Activated CD4-positive, alpha-beta T cell treated with anti-CD3 and anti-CD28 coated beads, Interleukin-2, amount 50 U/mL, for 4 hours (primary cell): Measurements from ENCODE around the gene FTO.

Experiments used
- DNase-seq, 2 experiments: peaks; one replicate each; pipeline ENCODE4 v3.0.0-alpha.2; 2020

Gene FTO

GRCh38 chr16:54062361-54063278, 358.7 kb downstream of the FTO start:
- DNase-seq = no peak

GRCh38 chr16:54063279-54063773, 359.4 kb downstream of the FTO start:
- no peak for DNase-seq

- DNase-seq = no peak
Measured at GRCh38 chr16:54066451-54067105, 362.6 kb downstream of the FTO start.

- DNase-seq = no peak
Measured at GRCh38 chr16:54067322-54068065, 363.5 kb downstream of the FTO start.

GRCh38 chr16:54068212-54068611, 364.3 kb downstream of the FTO start:
- no peak for DNase-seq

GRCh38 chr16:54069601-54070239, 365.8 kb downstream of the FTO start:
- DNase-seq = no peak

- DNase-seq = no peak
Measured at GRCh38 chr16:54070789-54071343, 366.9 kb downstream of the FTO start.

- DNase-seq = no peak
Measured at GRCh38 chr16:54071514-54071913, 367.6 kb downstream of the FTO start.

GRCh38 chr16:54072237-54072636, 368.3 kb downstream of the FTO start:
- no peak for DNase-seq

GRCh38 chr16:54073356-54073755, 369.4 kb downstream of the FTO start:
- DNase-seq = no peak

- no peak for DNase-seq
Measured at GRCh38 chr16:54075446-54075845, 371.5 kb downstream of the FTO start.

- no peak for DNase-seq
Measured at GRCh38 chr16:54076006-54076504, 372.1 kb downstream of the FTO start.

GRCh38 chr16:54077050-54077821, 373.3 kb downstream of the FTO start:
- no peak for DNase-seq

GRCh38 chr16:54080524-54081008, 376.6 kb downstream of the FTO start:
- DNase-seq = no peak

GRCh38 chr16:54086791-54087190, 382.8 kb downstream of the FTO start:
- DNase-seq = no peak

- no peak for DNase-seq
Measured at GRCh38 chr16:54090602-54091001, 386.6 kb downstream of the FTO start.

GRCh38 chr16:54093281-54093680, 389.3 kb downstream of the FTO start:
- no peak for DNase-seq

GRCh38 chr16:54094641-54095040, 390.7 kb downstream of the FTO start:
- no peak for DNase-seq

- no peak for DNase-seq
Measured at GRCh38 chr16:54096607-54097006, 392.7 kb downstream of the FTO start.

- no peak for DNase-seq
Measured at GRCh38 chr16:54097774-54098173, 393.8 kb downstream of the FTO start.

- no peak for DNase-seq
Measured at GRCh38 chr16:54098247-54098646, 394.3 kb downstream of the FTO start.
